ENCODE data around the gene ACTR5.

Gene ACTR5

GRCh38 chr20:38723848-38724625 is 24.2 kb upstream of the ACTR5 start, which contains the start of gene SLC32A1 (continued):
- TF ChIP-seq PRDM10 (tag by site-specific recombination; IDR thresholded peaks at IDR 0.05) (peak; percentile 54), ZBTB10 (tag by site-specific recombination; IDR thresholded peaks at IDR 0.05) (peak; percentile 39; the same call in 1 of the 2 replicates), ZNF600 (tag by site-specific recombination; IDR thresholded peaks at IDR 0.05) (no peak), ZBTB11 (tag by site-specific recombination; conservative IDR thresholded peaks at IDR 0.05; ENCODE audit: low read depth) (0 out of 2 replicates have a peak, but pooled peaks have one; percentile 16), ZNF449 (tag by site-specific recombination; IDR thresholded peaks at IDR 0.05) (no peak), ZNF488 (tag by site-specific recombination; IDR thresholded peaks at IDR 0.05) (no peak), ZEB2 (tag by site-specific recombination; IDR thresholded peaks at IDR 0.05) (no peak), ZNF560 (tag by site-specific recombination; IDR thresholded peaks at IDR 0.05; ENCODE audit: borderline replicate concordance) (peak; percentile 6; the same call in 1 of the 2 replicates), ZBTB17 (tag by site-specific recombination; IDR thresholded peaks at IDR 0.05) (peak; percentile 32; the same call in 1 of the 2 replicates), SP3 (tag by site-specific recombination; IDR thresholded peaks at IDR 0.05) (peak; percentile 81), KLF16 (tag by site-specific recombination; IDR thresholded peaks at IDR 0.05) (peak; percentile 69; the same call in 1 of the 2 replicates), EGR2 (tag by site-specific recombination; IDR thresholded peaks at IDR 0.05; ENCODE audit: low read depth) (peak; percentile 86)
- TF ChIP-seq, protein P1, sequence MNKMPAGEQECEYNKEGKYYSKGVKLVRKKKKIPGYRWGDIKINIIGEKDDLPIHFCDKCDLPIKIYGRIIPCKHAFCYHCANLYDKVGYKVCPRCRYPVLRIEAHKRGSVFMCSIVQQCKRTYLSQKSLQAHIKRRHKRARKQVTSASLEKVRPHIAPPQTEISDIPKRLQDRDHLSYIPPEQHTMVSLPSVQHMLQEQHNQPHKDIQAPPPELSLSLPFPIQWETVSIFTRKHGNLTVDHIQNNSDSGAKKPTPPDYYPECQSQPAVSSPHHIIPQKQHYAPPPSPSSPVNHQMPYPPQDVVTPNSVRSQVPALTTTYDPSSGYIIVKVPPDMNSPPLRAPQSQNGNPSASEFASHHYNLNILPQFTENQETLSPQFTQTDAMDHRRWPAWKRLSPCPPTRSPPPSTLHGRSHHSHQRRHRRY (tag by site-specific recombination; IDR thresholded peaks at IDR 0.05), result no peak
- TF ChIP-seq, protein P2, sequence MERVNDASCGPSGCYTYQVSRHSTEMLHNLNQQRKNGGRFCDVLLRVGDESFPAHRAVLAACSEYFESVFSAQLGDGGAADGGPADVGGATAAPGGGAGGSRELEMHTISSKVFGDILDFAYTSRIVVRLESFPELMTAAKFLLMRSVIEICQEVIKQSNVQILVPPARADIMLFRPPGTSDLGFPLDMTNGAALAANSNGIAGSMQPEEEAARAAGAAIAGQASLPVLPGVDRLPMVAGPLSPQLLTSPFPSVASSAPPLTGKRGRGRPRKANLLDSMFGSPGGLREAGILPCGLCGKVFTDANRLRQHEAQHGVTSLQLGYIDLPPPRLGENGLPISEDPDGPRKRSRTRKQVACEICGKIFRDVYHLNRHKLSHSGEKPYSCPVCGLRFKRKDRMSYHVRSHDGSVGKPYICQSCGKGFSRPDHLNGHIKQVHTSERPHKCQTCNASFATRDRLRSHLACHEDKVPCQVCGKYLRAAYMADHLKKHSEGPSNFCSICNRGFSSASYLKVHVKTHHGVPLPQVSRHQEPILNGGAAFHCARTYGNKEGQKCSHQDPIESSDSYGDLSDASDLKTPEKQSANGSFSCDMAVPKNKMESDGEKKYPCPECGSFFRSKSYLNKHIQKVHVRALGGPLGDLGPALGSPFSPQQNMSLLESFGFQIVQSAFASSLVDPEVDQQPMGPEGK (tag by site-specific recombination; IDR thresholded peaks at IDR 0.05), result peak; percentile 54; the same call in 1 of the 2 replicates
- TF ChIP-seq, protein P3, sequence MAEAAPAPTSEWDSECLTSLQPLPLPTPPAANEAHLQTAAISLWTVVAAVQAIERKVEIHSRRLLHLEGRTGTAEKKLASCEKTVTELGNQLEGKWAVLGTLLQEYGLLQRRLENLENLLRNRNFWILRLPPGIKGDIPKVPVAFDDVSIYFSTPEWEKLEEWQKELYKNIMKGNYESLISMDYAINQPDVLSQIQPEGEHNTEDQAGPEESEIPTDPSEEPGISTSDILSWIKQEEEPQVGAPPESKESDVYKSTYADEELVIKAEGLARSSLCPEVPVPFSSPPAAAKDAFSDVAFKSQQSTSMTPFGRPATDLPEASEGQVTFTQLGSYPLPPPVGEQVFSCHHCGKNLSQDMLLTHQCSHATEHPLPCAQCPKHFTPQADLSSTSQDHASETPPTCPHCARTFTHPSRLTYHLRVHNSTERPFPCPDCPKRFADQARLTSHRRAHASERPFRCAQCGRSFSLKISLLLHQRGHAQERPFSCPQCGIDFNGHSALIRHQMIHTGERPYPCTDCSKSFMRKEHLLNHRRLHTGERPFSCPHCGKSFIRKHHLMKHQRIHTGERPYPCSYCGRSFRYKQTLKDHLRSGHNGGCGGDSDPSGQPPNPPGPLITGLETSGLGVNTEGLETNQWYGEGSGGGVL (tag by site-specific recombination; IDR thresholded peaks at IDR 0.05), result peak; percentile 80

All from HEK293 (cell line).